Left lobe of liver (tissue), 2 donors: ENCODE results near the gene VASH2. TPM values are rescaled to one million over a fixed set of nuclear protein-coding genes. Genes with fewer than 3 reads are reported as not detected.
"Not testable (repeated sequence)": the region's sequence is repeated elsewhere in the genome, so short reads cannot be mapped to it uniquely, and the experiment has no call there.

Experiments used
- ATAC-seq: fragments of 200-7000 bp; cut with Tn5 transposase; one replicate; pipeline ENCODE4 v1.9.1; 2020; ENCODE audit warnings: mild to moderate bottlenecking, moderate library complexity
- DNase-seq: peaks from one replicate; pipeline ENCODE4 v3.0.0-alpha.2; 2020; ENCODE audit warnings: low spot score
- total RNA-seq: library from RNA; stranded (reverse); gene quantifications from one replicate; pipeline ENCODE4 v1.2.1, GENCODE V29; 2021
- donor health status: DM: no; HTN: no; CAD: no; lungs with moderate emphysema.
- donor health status: DM: no; HTN: yes; CAD: no.

Gene VASH2
- total RNA-seq, 1 donor from 2014 or later, result 0.10 TPM

DNA sequence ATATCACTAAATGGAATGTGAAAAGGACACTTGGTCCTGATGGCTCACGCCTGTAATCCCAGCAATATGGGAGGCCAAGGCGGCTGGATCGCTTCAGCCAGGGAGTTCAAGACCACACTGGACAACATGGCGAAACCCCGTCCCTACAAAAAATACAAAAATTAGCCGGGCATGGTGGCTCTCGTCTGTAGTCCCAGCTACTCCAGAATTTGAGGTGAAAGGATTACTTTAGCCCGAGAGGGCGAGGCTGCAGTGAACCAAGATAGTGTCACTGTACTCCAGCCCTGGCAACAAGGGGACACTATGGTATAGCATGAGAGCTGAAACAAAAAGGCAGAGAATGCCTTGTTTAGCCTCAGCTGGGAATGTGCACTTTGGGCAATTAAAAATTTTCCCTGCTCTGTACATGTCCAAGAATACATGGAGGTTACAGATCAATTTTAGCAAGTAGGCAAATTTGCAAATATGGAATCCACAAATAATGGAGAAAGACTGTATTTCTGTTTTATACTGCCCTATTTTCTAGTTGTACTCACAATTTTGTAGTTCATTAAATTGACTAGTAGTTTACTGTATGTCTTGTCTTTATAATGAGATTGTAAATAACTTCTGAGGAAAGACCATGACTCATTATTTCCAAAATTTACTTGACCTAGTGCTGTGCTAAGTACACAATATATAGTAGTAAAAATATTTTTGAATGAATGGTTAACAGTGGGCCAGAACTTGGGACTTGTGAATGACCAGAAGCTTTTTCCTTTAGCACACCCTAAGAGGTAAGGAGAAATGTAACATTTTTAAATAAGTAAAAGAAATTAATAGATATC, 67.3 kb downstream of the VASH2 start:
- ATAC-seq, result no peak
- DNase-seq, result no peak

DNA sequence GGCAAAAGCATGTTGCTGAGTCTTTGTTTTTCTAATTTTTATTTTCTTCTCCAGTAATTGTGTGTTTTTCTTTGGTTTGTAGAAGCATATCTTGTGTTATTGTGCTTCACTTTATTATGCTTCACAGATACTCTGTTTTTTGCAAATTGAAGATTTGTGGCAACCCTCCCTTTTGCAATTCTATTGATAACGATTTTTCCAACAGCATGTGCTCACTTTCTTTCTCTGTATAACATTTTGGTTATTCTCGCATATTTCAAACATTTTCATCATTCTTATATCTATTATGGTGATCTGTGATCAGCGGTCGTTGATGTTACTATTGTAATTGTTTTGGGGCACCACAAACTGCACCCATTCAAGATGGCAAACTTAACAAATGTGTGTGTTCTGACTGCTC, 69.1 kb downstream of the VASH2 start:
- no peak for ATAC-seq
- no peak for DNase-seq

DNA sequence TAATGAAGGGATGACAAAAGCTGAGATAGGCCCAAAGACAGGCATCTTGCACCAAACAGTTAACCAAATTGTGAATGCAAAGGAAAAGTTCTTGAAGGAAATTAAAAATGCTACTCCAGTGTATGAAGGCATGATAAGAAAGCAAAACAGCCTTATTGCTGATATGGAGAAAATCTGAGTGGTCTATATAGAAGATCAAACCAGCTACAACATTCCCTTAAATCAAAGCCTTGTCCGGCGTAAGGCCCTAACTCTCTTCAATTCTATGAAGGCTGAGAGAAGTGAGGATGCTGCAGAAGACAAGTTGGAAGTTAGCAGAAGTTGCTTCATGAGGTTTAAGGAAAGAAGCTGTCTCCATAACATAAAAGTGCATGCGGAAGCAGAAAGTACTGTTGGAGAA, 69.7 kb downstream of the VASH2 start:
- ATAC-seq, result no peak

DNA sequence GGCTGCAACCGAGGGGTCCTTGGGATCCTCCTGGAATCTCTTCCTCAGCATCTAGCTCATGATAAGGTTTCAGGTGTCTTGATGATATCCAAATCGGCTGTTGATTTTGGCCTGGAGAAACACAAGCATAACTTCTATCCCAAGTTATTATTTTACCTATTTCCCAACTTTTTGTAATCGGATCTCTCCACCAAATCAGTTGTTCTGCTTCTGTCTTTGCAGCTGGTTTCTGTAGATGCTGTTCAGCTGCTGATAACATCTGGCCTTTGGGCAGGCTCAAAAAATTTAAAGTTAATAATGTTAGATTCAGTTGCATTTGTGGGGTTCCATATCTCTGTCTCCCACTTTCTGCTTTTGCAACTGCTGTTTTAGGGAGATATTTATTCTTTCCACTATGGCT, 76.7 kb downstream of the VASH2 start:
- ATAC-seq, DNase-seq: not testable (repeated sequence)

More for the DNA sequence above, 69.7 kb downstream of the VASH2 start:
- DNase-seq, result no peak

DNA sequence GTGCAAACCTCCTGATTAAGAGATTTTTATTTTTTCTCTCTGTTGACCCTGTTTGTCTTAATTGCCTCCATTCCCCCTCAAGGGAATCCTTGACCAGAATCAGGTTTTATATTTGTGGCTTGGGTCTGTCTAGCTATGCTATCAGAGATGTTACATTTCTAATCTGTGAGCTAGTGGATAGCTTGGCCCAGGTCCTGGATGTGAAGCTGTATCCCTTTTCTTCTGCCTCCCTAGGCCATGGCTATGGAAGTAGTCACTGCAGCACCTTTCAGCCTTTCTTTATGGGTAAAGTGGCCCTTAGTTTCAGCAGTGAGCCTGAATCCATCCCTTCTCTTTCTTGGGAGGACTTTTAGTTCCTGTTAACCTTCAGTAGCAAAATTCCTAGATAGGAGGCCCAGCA, 82.3 kb downstream of the VASH2 start:
- DNase-seq (no peak), ATAC-seq (no peak)

DNA sequence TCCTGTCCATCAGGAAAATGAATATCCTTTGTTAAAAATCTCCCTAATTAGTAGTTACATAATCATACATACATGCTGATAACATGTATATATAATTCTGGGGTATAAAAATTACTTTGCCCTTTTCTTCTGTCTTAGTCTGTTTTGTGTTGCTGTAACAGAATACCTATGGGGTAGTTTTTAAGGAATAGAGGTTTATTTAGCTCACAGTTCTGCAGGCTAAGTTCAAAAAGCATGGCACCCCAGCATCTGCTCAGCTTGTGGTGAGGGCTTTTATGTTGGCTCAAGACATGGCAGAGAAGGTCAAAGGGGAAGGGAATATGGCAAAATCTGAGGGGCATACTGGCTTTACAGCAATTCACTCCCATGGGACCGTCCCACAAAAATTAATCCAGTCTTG, 84.4 kb downstream of the VASH2 start:
- ATAC-seq, result no peak

DNA sequence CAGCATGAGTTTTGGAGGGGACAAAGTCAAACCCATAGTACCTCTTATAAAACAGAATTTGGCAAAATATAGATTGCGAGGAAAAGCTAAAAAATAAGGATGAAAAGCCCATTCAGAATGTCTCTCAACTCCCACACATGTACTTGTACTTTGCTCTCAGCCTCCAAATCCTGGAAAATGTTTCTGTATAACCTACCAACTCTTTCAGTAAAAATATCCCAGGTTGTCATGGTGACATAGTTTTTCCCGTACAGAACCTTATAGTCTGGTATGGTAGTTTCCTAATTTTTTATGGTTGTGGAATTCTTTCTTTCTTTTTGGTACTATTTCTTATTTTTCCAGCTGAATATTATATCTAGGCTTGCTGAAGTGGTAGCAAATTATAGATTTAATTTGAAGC, 85.2 kb downstream of the VASH2 start:
- ATAC-seq (no peak), DNase-seq (no peak)

More for the DNA sequence above, 84.4 kb downstream of the VASH2 start:
- DNase-seq, result no peak

Other genes with a start within 250 kb of the VASH2 start
- gene NSL1, start 158.8 kb upstream of the VASH2 start, total RNA-seq, result 17.8 TPM
- 7.7 TPM for gene TATDN3, start 158.6 kb upstream of the VASH2 start, total RNA-seq
- gene SPATA45, start 102.9 kb upstream of the VASH2 start, total RNA-seq, result not detected
- 0.93 TPM for gene FLVCR1, start 92.3 kb upstream of the VASH2 start, total RNA-seq
- 15.6 TPM for gene ANGEL2, start 65.3 kb downstream of the VASH2 start, total RNA-seq
- gene RPS6KC1, start 100.7 kb downstream of the VASH2 start, total RNA-seq, result 5.6 TPM